ENCODE measurements around the gene TRABD2A. TPM values are rescaled to one million over a fixed set of nuclear protein-coding genes. Genes with fewer than 3 reads are reported as not detected.

The TRABD2A gene
- total RNA-seq, 1 donor from 2014 or later, result 4.5 TPM

- peaks cover 25% of the 10 kb centered on the region for H3K4me1 Mint-ChIP-seq
- POLR2A ChIA-PET, result interaction anchor here (0.7 to 1.7 kb wide), 3 partner anchors 16 to 47 kb away, joined by 3 to 6 read pairs (median 3); no protein-coding TSS in a partner anchor
- intact Hi-C loops (cut with micrococcal nuclease), result loop anchor here (1.0 to 5.0 kb wide), 2 partner anchors 16 to 49 kb away; partner anchors contain the start of gene TRABD2A
- peaks cover 20% of the 10 kb centered on the region for H3K36me3 Mint-ChIP-seq (ENCODE audit: low read depth)
- peaks cover 14% of the 10 kb centered on the region for H3K9me3 Mint-ChIP-seq
- peak overlapping the region; percentile 84 for H3K27ac Mint-ChIP-seq
- ATAC-seq (ENCODE audit: low read depth), result no peak
- H3K4me3 Mint-ChIP-seq, result no peak overlapping the region
- TF ChIP-seq CTCF (IDR thresholded peaks at IDR 0.05), result no peak
- no peaks in the 10 kb centered on the region for H3K27me3 Mint-ChIP-seq
- CTCF ChIA-PET, result interaction anchor here (1.4 to 1.8 kb wide), 2 partner anchors 49 to 92 kb away, joined by 4 to 8 read pairs; no protein-coding TSS in a partner anchor
- no peak for DNase-seq
These were observed 47.3 kb downstream of the TRABD2A start for GRCh38 chr2:84833481-84834150.

- ATAC-seq (ENCODE audit: low read depth), result peak; percentile 89
- H3K4me1 Mint-ChIP-seq, result peaks cover 25% of the 10 kb centered on the region
- peaks cover 14% of the 10 kb centered on the region for H3K9me3 Mint-ChIP-seq
- H3K27me3 Mint-ChIP-seq, result no peaks in the 10 kb centered on the region
- H3K4me3 Mint-ChIP-seq, result peak overlapping the region; percentile 58
- POLR2A ChIA-PET, result interaction anchor here (0.7 to 1.7 kb wide), 4 partner anchors 15 to 47 kb away, joined by 3 to 6 read pairs (median 3); no protein-coding TSS in a partner anchor
- peaks cover 15% of the 10 kb centered on the region for H3K36me3 Mint-ChIP-seq (ENCODE audit: low read depth)
- intact Hi-C loops (cut with micrococcal nuclease), result loop anchor here (1.0 to 5.0 kb wide), 2 partner anchors 16 to 49 kb away; partner anchors contain the start of gene TRABD2A
- DNase-seq, result peak; percentile 25
- CTCF ChIA-PET, result interaction anchor here (1.4 to 1.8 kb wide), 2 partner anchors 49 to 93 kb away, joined by 4 to 8 read pairs; no protein-coding TSS in a partner anchor
- TF ChIP-seq CTCF (IDR thresholded peaks at IDR 0.05), result no peak
- peak overlapping the region; percentile 84 for H3K27ac Mint-ChIP-seq
These were observed 48.0 kb downstream of the TRABD2A start for GRCh38 chr2:84832772-84833461.

- peaks cover 5% of the 10 kb centered on the region for H3K9me3 Mint-ChIP-seq
- no peak for DNase-seq
- POLR2A ChIA-PET, result no interaction called here
- peaks cover 3% of the 10 kb centered on the region for H3K36me3 Mint-ChIP-seq (ENCODE audit: low read depth)
- ATAC-seq (ENCODE audit: low read depth), result no peak
- no peaks in the 10 kb centered on the region for H3K27me3 Mint-ChIP-seq
- H3K4me3 Mint-ChIP-seq, result no peak overlapping the region
- TF ChIP-seq CTCF (IDR thresholded peaks at IDR 0.05), result no peak
- peaks cover 25% of the 10 kb centered on the region for H3K4me1 Mint-ChIP-seq
- H3K27ac Mint-ChIP-seq, result no peak overlapping the region
- CTCF ChIA-PET, result interaction anchor here (1.9 kb wide), 1 partner anchor 94 kb away, joined by 4 read pairs; no protein-coding TSS in a partner anchor
- intact Hi-C loops (cut with micrococcal nuclease), result loop anchor here (5.0 kb wide), 1 partner anchor 51 kb away; the partner anchor contains the start of gene TRABD2A
These were observed 50.0 kb downstream of the TRABD2A start for GRCh38 chr2:84830758-84831500.

GRCh38 chr2:84830095-84830494 lies 50.8 kb downstream of the TRABD2A start:
- ATAC-seq (ENCODE audit: low read depth) (no peak), DNase-seq (no peak)
- TF ChIP-seq CTCF (IDR thresholded peaks at IDR 0.05), result no peak
- ChIA-PET CTCF (interaction anchor here (1.9 kb wide), 1 partner anchor 95 kb away, joined by 4 read pairs; no protein-coding TSS in a partner anchor), POLR2A (no interaction called here)
- peaks cover 25% of the 10 kb centered on the region for H3K4me1 Mint-ChIP-seq
- H3K9me3 Mint-ChIP-seq, result peaks cover 2% of the 10 kb centered on the region
- intact Hi-C loops (cut with micrococcal nuclease), result loop anchor here (5.0 kb wide), 1 partner anchor 52 kb away; the partner anchor contains the start of gene TRABD2A
- no peak overlapping the region for H3K4me3 Mint-ChIP-seq
- H3K27ac Mint-ChIP-seq, result no peak overlapping the region
- H3K36me3 Mint-ChIP-seq (ENCODE audit: low read depth), result no peaks in the 10 kb centered on the region
- H3K27me3 Mint-ChIP-seq, result no peaks in the 10 kb centered on the region
